ENCODE measurements around the gene CHST11. TPM values are rescaled to one million over a fixed set of nuclear protein-coding genes. Genes with fewer than 3 reads are reported as not detected.

Gene CHST11
- total RNA-seq, 1 donor = 10.8 TPM

DNA sequence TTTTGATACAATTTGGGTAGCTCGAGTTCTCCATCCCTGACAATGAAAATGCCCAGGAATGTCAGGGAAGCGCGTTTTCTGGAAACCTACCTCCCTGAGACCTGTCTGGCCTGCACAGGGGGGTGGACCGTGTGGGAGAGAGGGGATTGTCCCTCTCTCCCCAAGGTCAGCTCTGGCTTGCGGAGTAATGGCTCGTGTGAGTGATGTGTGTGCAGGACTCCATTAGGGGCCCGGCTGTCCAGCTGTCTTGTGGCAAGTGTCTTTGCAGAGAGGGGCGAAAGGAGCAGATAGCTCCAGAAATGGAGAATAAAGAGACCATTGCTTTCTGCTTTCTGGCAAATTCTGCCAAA lies 215.3 kb downstream of the CHST11 start:
- no peak for DNase-seq (ENCODE audit: low read depth)
- TF ChIP-seq CTCF (IDR thresholded peaks at IDR 0.05; ENCODE audit: insufficient read depth, low read length) = no peak
- H3K4me3 ChIP-seq (ENCODE audit: low read depth, low read length) = no peak overlapping the region

DNA sequence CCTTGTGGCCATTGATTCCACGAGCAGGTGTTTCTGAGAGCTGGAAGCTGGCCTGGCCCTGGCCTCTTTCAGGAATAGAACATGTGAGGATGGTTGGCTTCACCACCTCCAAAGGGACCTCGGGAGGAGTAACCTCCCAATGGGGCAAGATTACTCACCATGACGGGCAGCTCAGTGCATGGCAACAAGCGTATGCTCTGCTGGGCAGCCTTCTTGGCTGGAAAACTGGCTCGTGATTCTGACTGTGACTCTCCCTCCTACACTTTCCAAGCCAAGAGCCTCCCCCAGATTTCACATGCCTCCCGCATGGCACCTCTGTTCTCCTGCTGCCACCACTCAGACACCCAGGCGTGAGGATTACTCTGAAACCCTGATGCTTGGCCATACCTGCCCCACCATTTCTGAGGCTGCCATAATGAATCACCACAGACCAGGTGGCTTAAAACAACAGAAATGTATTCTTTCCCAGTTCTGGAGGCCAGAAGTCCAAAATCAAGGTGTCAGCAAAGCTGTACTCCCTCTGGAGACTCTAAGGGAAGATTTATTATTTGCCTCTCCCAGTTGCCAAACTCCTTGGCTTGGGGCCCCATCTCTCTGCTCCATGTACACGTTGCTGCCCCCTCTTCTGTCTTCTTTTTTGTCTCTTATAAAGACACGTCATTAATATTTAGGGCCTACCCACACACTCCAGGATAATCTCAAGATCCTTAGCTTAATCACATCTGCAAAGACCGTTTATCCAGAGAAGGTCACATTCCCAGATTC lies 215.9 kb downstream of the CHST11 start:
- TF ChIP-seq CTCF (IDR thresholded peaks at IDR 0.05; ENCODE audit: insufficient read depth, low read length) = peak; percentile 2
- no peak overlapping the region for H3K4me3 ChIP-seq (ENCODE audit: low read depth, low read length)
- peak; percentile 70 for DNase-seq (ENCODE audit: low read depth)

DNA sequence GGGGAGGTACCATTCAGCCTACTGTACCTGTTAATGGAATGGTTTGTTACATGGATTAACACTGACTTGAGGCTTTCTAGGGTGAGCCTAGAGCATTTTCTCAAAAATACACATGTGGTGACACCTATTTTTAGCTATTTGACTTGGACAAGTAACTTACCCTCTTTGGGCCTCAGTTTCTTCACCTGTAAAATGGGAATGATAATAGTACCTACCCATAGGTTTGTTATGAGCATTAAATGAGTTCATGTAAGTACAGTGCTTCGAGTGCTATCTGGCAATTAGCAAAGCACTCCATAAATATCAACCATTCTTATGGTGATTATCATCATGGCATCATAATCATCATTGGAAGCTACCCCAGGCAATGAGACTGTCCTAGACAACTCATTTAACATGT lies 216.5 kb downstream of the CHST11 start:
- no peak for DNase-seq (ENCODE audit: low read depth)
- no peak for TF ChIP-seq CTCF (IDR thresholded peaks at IDR 0.05; ENCODE audit: insufficient read depth, low read length)
- H3K4me3 ChIP-seq (ENCODE audit: low read depth, low read length) = no peak overlapping the region

DNA sequence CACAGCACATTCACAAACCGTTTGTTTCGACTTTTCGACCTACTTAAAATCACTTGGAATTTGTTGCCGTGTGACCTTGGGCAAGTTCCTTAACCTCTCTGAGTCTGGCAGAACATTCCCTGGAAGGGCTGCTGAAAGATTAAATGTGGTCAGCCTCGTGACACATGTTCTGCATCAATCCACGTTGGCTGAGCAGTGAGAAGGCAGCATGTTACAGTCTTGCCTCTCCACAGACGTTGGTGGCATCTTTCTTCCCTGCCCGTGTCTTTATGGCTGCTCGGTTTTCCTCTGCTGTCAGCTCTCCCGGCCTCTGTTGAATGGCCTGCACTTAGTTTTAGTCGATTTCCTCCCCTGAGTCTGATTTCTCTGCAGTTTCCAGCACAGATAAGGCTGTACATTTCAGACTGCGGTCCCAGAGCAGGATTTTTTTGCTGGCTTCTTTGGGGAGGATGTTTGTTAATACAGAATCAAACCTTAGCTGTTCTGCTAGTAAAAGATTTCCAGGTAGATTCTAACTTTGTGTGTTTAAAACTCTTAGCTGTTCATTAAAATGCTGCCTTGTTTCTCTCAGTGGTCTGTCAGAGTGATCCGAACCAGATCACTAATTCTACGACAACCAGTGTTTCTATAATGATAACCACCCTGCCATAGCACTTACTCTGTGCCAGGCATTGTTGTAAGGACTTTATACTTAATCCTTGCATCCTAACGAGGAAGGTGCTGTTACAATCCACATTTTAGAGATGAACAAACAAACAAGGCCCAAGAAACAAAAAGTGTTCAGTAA lies 217.1 kb downstream of the CHST11 start:
- H3K4me3 ChIP-seq (ENCODE audit: low read depth, low read length) = no peak overlapping the region
- DNase-seq (ENCODE audit: low read depth) = peak; percentile 93
- no peak for TF ChIP-seq CTCF (IDR thresholded peaks at IDR 0.05; ENCODE audit: insufficient read depth, low read length)

DNA sequence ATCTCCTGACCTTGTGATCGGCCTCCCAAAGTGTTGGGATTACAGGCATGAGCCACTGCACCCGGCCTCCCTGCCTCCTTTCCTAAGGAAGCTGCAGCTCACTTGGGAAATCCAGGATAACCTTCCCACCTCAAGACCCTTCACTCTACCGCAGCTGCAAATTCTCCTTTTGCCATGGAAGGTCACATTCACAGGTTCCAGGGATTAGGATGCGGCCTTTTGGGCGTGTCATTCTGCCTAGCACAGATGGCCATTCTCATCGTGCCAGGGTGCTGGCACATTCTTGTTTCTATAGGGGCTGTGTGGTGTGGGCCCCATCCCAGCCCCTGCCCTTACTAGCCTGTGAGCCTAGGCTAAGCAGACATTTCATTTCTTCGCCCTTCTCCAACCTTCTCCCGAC lies 219.9 kb downstream of the CHST11 start:
- no peak overlapping the region for H3K4me3 ChIP-seq (ENCODE audit: low read depth, low read length)
- no peak for DNase-seq (ENCODE audit: low read depth)
- no peak for TF ChIP-seq CTCF (IDR thresholded peaks at IDR 0.05; ENCODE audit: insufficient read depth, low read length)

DNA sequence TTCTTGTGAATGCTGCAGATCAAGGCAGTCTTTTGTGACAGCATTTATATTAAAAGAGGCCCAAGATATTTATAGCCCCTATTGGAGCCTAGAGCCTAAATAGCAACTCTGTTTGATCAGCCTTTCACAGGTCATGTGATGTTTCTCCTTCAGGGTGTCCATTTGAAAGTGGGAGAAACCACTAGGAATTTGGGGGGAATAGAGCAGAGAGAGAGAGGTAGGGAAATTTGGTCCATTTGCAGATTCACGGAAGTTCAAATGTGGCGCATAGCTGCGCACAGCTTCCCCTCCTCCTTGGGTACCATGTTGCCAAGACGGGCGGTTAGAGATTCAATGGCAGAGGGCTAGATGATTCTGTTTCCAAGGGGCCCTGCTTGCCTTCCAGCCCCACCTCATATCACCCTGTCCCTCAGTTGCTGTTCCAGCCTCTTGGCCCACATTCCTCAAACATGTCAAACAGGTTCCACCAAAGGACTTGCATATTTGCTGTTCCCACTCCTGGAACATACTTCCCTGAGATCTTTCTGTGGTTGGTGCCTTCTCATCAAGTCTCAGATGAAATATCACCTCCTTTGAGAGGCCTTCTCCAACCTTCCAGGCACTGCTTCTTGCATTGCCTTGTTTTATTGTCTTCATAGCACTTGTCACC lies 220.8 kb downstream of the CHST11 start:
- H3K4me3 ChIP-seq (ENCODE audit: low read depth, low read length) = no peak overlapping the region
- no peak for DNase-seq (ENCODE audit: low read depth)
- no peak for TF ChIP-seq CTCF (IDR thresholded peaks at IDR 0.05; ENCODE audit: insufficient read depth, low read length)
